HG02852 (cell line): ENCODE measurements around the gene KBTBD12.

Experiments used
- ATAC-seq: cut with Tn5 transposase; IDR thresholded peaks from one replicate; pipeline ENCODE4 v1.9.1; 2021; ENCODE audit warnings: mild to moderate bottlenecking, moderate library complexity; ENCODE audit not compliant: unreplicated experiment

KBTBD12 gene

DNA sequence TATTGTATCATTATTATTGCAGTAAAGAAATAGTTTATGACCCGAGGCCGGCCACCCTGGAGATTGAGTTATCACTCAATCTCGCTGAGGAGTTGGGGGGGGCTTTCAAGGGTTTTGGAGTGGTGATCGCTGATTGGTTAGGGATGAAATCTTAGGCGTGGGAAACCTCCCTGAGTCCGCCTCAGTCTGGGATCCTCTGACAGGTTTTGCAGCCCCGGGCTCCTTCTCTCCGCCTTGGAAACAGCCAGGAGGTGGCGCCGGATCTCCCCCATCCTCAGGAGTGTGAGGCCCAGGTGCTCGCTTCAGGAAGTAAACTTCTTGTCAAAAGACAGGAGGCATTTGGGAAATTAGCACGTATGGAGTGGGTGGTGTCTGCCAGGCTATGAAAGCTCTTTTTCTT, 96.1 kb downstream of the KBTBD12 start:
- no peak for ATAC-seq

DNA sequence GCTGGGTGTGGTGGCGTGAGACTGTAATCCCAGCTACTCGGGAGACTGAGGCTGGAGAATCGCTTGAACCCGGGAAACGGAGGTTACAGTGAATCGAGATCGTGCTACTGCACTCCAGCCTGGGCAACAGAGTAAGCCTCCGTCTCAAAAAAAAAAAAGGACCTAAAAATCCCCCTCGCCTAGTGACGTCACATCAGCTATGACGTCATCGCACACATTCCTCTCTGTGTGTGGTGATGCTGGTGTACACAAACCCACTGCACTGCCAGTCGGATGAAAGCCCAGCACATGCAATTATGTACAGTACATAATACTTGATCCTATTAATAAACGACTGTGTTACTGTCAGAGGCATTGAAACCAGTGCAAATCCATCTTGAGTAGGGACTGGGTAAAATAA, 97.0 kb downstream of the KBTBD12 start:
- no peak for ATAC-seq

DNA sequence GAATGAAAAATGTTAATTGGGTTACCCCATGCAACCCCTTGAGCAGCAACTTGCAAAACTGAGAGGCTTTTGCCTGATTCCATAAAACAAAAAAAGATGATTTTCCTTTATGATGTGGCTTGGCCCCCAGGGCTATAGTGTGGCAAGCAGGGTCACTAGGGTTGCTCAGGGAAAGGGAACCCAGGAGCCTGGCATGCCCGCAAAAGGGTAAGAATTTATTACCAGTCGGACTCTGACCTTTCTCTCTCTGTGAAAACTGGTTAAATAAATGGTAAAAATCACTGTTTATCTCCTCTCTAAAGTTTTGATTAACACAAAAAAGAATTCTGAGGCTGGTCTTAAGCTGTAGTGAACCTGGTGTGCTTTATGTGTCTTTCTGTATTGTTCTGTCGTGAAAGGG, 99.5 kb downstream of the KBTBD12 start:
- no peak for ATAC-seq

DNA sequence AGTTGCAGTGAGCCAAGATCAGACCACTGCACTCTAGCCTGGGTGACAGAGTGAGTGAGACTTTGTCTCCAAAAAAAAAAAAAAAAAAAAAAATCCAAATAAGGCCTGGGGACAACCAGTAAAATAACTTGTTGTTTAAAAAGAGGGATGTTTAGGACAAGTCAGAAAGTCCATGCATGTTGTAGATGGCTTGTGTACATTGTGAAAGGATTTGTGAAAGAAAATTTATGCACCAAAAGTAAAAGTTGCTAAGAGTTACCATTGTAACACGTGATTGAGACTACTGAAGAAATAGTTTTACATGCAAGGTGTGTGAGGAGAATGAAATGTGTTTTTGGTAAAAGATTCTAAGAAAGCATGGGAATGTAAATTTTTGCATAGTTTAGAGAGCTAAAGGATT, 101.5 kb downstream of the KBTBD12 start:
- ATAC-seq, result no peak

DNA sequence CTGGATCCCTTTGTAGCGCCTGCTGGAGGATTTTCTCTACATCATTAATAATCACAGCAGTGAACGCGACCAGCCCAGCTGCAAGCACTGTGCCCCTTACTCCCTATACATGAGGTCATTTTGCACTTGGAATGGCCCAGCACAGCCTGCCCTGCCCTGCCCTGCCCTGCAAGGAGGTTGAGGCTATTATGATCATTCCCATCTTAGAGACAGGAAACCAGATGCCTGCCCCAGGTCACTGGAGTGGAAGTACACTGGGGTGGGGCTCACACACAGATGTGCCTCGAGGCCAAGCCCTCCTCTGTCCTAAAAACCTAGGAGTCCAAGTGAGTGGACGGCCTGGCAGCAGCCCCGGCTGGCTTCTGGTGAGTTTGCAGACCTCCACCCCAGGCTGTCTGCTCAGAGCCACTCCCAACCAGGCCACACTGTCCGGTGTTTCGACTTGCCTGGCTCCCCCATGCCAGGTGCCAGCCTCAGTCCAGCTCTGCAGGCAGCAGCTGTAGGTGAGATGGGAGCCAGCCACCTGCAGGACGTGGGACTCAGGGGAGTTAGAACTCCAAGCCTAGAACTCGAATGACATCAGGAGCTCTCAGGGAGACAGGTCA, 106.8 kb downstream of the KBTBD12 start:
- ATAC-seq, result no peak

- ATAC-seq, result no peak
Observed at GRCh38 chr3:128033102-128033501, 118.1 kb downstream of the KBTBD12 start.

DNA sequence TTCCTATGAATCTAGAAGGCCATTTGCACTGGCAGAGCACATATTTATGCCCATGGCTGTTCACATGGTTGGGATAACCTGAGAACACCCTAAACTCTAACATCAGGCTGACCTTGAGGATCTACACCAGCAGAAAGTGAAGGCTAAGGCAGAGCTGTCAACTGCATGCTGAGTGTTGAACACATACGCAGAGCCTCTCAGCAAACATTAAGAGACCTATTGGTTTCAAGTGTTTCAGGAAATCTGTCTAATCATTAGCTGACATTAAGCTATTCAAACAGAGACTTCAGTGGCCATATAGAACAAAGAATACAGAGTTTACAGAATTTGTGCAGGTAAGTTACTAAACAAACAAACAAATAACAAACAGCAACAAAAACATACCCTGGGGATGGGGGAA, 121.1 kb downstream of the KBTBD12 start:
- ATAC-seq, result no peak
